ENCODE measurements around the gene SARDH. TPM values are rescaled to one million over a fixed set of nuclear protein-coding genes. Genes with fewer than 3 reads are reported as not detected.

Gene SARDH
- total and polyA plus RNA-seq, 2 donors (not counting 1 experiment from before 2014, with no cell fraction given) = 2.5 to 4.8 TPM

DNA sequence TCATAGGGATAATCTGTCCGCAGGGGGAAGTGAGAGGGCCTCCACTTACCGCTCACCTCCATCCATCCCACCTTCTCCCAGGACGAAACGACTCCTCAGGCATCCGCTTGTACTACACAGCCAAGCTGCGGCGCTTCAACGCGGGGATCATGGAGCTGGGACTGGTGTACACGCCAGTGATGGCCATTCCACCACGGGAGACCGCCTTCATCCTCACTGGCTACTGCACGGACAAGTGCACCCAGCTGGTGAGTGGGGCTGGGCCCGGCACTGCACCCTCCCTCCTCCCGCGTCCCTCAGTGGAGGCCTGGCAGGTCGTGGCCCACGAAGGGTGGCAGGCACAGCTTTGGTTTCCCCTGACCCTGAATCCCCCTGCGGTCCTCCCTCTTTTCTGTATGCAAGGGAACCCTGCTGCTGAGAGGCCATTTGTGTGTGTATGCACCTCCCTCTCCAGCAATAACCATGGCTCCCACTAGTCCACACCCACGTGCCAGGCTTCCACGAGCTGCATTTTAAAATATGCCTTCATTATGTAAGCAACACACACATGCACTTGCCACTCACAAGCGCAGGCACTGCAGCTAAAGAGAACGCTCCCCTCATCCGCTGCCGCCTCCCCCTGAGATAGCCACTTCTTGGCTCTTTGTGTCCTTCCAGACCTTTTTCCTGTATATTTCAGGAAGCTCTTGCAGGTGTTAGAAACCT is 90.2 kb downstream of the SARDH start:
- Histone ChIP-seq H3K4me1 (ENCODE audit: control insufficient read depth, extremely low read depth, insufficient read depth, low read length) (no peaks in the 10 kb centered on the region), H3K9me3 (ENCODE audit: control insufficient read depth, insufficient read depth, low read depth, low read length) (no peaks in the 10 kb centered on the region), H3K27ac (ENCODE audit: insufficient read depth, low read length) (no peak overlapping the region), H3K4me3 (replicated peaks in 1 of 4; ENCODE audit: control extremely low read depth in 1 of 4, insufficient read depth in 1 of 4, low read depth in 3 of 4, low read length in 4 of 4) (no peak overlapping the region), H3K4me2 (ENCODE audit: extremely low read depth, insufficient read depth, low read length) (no peak overlapping the region), H3K9ac (ENCODE audit: insufficient read depth, low read length) (no peak overlapping the region), H4K20me1 (ENCODE audit: control insufficient read depth, extremely low read depth, insufficient read depth, low read length) (no peaks in the 10 kb centered on the region), H3K79me2 (ENCODE audit: control insufficient read depth, insufficient read depth, low read length) (no peaks in the 10 kb centered on the region), H3K27me3 (ENCODE audit: control insufficient read depth, insufficient read depth, low read length) (no peaks in the 10 kb centered on the region), H2AFZ (ENCODE audit: low read length) (no peak overlapping the region), H3K36me3 (ENCODE audit: control insufficient read depth, insufficient read depth, low read length) (no peaks in the 10 kb centered on the region)
- DNase-seq (ENCODE audit: low read depth in 2 of 2) = no peak
- TF ChIP-seq EZH2 (IDR thresholded peaks at IDR 0.05; ENCODE audit: low read length, missing control alignments) = no peak
- TF ChIP-seq, protein P1, sequence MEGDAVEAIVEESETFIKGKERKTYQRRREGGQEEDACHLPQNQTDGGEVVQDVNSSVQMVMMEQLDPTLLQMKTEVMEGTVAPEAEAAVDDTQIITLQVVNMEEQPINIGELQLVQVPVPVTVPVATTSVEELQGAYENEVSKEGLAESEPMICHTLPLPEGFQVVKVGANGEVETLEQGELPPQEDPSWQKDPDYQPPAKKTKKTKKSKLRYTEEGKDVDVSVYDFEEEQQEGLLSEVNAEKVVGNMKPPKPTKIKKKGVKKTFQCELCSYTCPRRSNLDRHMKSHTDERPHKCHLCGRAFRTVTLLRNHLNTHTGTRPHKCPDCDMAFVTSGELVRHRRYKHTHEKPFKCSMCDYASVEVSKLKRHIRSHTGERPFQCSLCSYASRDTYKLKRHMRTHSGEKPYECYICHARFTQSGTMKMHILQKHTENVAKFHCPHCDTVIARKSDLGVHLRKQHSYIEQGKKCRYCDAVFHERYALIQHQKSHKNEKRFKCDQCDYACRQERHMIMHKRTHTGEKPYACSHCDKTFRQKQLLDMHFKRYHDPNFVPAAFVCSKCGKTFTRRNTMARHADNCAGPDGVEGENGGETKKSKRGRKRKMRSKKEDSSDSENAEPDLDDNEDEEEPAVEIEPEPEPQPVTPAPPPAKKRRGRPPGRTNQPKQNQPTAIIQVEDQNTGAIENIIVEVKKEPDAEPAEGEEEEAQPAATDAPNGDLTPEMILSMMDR (conservative IDR thresholded peaks at IDR 0.05 in 1 of 2, IDR thresholded peaks at IDR 0.05 in 1 of 2; ENCODE audit: low read depth in 1 of 2, low read length in 2 of 2) = no peak

GRCh38 chr9:133647148-133647547 is 91.0 kb downstream of the SARDH start:
- Histone ChIP-seq H3K27ac (ENCODE audit: insufficient read depth, low read length) (no peak overlapping the region), H2AFZ (ENCODE audit: low read length) (no peak overlapping the region), H4K20me1 (ENCODE audit: control insufficient read depth, extremely low read depth, insufficient read depth, low read length) (no peaks in the 10 kb centered on the region), H3K4me1 (ENCODE audit: control insufficient read depth, extremely low read depth, insufficient read depth, low read length) (no peaks in the 10 kb centered on the region), H3K27me3 (ENCODE audit: control insufficient read depth, insufficient read depth, low read length) (no peaks in the 10 kb centered on the region), H3K36me3 (ENCODE audit: control insufficient read depth, insufficient read depth, low read length) (no peaks in the 10 kb centered on the region), H3K9ac (ENCODE audit: insufficient read depth, low read length) (no peak overlapping the region), H3K79me2 (ENCODE audit: control insufficient read depth, insufficient read depth, low read length) (no peaks in the 10 kb centered on the region), H3K9me3 (ENCODE audit: control insufficient read depth, insufficient read depth, low read depth, low read length) (no peaks in the 10 kb centered on the region), H3K4me2 (ENCODE audit: extremely low read depth, insufficient read depth, low read length) (no peak overlapping the region), H3K4me3 (replicated peaks in 1 of 4; ENCODE audit: control extremely low read depth in 1 of 4, insufficient read depth in 1 of 4, low read depth in 3 of 4, low read length in 4 of 4) (no peak overlapping the region)
- TF ChIP-seq, protein P1 (conservative IDR thresholded peaks at IDR 0.05 in 1 of 2, IDR thresholded peaks at IDR 0.05 in 1 of 2; ENCODE audit: low read depth in 1 of 2, low read length in 2 of 2) = no peak
- no peak for TF ChIP-seq EZH2 (IDR thresholded peaks at IDR 0.05; ENCODE audit: low read length, missing control alignments)
- no peak for DNase-seq (ENCODE audit: low read depth in 2 of 2)

DNA sequence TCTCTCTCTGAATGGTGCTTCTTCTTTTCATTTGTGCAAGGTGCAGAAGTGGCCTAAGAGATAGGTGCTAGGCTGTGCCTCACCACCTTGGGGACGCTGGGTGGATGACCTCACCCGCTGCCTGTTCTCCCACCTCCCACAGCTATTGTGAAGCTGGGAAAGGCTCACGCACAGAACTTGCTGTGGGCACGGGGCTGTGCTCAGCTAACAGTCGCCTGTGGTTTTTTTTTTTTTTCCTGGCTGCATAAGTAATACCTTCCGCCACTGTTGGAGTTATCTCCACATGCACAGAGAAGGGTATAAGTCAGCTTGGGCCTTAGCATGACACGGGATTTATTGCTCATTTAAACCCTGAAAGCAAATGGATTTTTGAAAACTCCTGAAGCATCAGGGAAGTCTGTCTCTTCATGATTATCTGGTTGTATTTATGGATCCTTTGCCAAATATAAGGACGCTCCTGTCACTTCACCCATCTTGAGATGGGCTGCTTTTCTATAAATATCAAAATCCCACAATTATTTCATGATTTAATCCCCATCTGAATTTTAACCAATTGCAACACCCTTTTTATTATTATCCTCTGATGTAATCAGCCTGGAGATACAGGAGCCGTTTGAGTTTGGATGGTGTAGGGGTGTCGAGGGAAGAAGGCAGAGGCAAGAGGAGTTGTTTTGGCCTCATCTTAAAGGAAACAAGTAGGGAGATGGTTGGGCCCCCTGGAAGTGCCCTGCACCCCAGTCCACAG is 93.0 kb downstream of the SARDH start:
- no peak overlapping the region for H3K9ac ChIP-seq (ENCODE audit: insufficient read depth, low read length)
- H3K4me3 ChIP-seq (replicated peaks in 1 of 4; ENCODE audit: control extremely low read depth in 1 of 4, insufficient read depth in 1 of 4, low read depth in 3 of 4, low read length in 4 of 4) = no peak overlapping the region
- TF ChIP-seq EZH2 (IDR thresholded peaks at IDR 0.05; ENCODE audit: low read length, missing control alignments) = no peak
- TF ChIP-seq, protein P1 (conservative IDR thresholded peaks at IDR 0.05 in 1 of 2, IDR thresholded peaks at IDR 0.05 in 1 of 2; ENCODE audit: low read depth in 1 of 2, low read length in 2 of 2) = no peak
- H3K4me2 ChIP-seq (ENCODE audit: extremely low read depth, insufficient read depth, low read length) = no peak overlapping the region
- DNase-seq (ENCODE audit: low read depth in 2 of 2) = no peak
- no peaks in the 10 kb centered on the region for H3K36me3 ChIP-seq (ENCODE audit: control insufficient read depth, insufficient read depth, low read length)
- no peaks in the 10 kb centered on the region for H3K4me1 ChIP-seq (ENCODE audit: control insufficient read depth, extremely low read depth, insufficient read depth, low read length)
- no peaks in the 10 kb centered on the region for H3K27me3 ChIP-seq (ENCODE audit: control insufficient read depth, insufficient read depth, low read length)
- no peaks in the 10 kb centered on the region for H3K9me3 ChIP-seq (ENCODE audit: control insufficient read depth, insufficient read depth, low read depth, low read length)
- H3K79me2 ChIP-seq (ENCODE audit: control insufficient read depth, insufficient read depth, low read length) = no peaks in the 10 kb centered on the region
- H3K27ac ChIP-seq (ENCODE audit: insufficient read depth, low read length) = no peak overlapping the region
- no peak overlapping the region for H2AFZ ChIP-seq (ENCODE audit: low read length)
- no peaks in the 10 kb centered on the region for H4K20me1 ChIP-seq (ENCODE audit: control insufficient read depth, extremely low read depth, insufficient read depth, low read length)

Measured in fibroblast of lung (primary cell).